ENCODE data around the gene SYVN1. TPM values are rescaled to one million over a fixed set of nuclear protein-coding genes. Genes with fewer than 3 reads are reported as not detected.
"Not testable (repeated sequence)": the region's sequence is repeated elsewhere in the genome, so short reads cannot be mapped to it uniquely, and the experiment has no call there.

SYVN1 gene
- total RNA-seq, 1 experiment from 2014 or later = 74.9 TPM

- Mint-ChIP-seq H3K9me3 (ENCODE audit: unreplicated experiment) (no peaks in the 10 kb centered on the region), H3K4me3 (ENCODE audit: unreplicated experiment) (peak within 1 kb of the TSS; percentile 99), H3K27ac (ENCODE audit: low read depth, unreplicated experiment) (peak within 1 kb of the TSS; percentile 98), H3K36me3 (ENCODE audit: insufficient read depth, unreplicated experiment) (peaks cover 72% of the 10 kb centered on the region), H3K4me1 (ENCODE audit: insufficient read depth, unreplicated experiment) (peaks cover 11% of the 10 kb centered on the region), H3K27me3 (ENCODE audit: insufficient read depth, unreplicated experiment) (no peaks in the 10 kb centered on the region)
- POLR2A ChIA-PET = interaction anchor here (0.6 to 8.8 kb wide), 45 partner anchors 10 to 881 kb away, joined by 3 to 138 read pairs (median 4); partner anchors contain the start of genes ARL2, ATG2A, BANF1 and CAPN1
- TSS peak; percentile 67 for BruUV-seq (replicated peaks)
- intact Hi-C loops (cut with micrococcal nuclease) = no loop called here
- TF ChIP-seq CTCF (IDR thresholded peaks at IDR 0.05; ENCODE audit: unreplicated experiment) = no peak
- CTCF ChIA-PET = interaction anchor here (0.6 to 2.8 kb wide), 8 partner anchors 9 to 274 kb away, joined by 3 to 19 read pairs (median 4); partner anchors contain the start of genes CAPN1, SAC3D1, SNX15 and TM7SF2
- peak; percentile 96 for DNase-seq (ENCODE audit: unreplicated experiment)
Observed at GRCh38 chr11:65121865-65122696, 12.2 kb downstream of the SYVN1 start, which contains the start of the genes FAU and MRPL49. Gene FAU (minus strand): TSS chr11:65122134. CDS start chr11:65121813, 321 bp downstream. Gene MRPL49 (plus strand): TSS chr11:65122321. CDS start chr11:65122347, 26 bp downstream.

GRCh38 chr11:65121447-65121864 lies 12.9 kb downstream of the SYVN1 start:
- Mint-ChIP-seq H3K27ac (ENCODE audit: low read depth, unreplicated experiment) (peak overlapping the region; percentile 98), H3K4me1 (ENCODE audit: insufficient read depth, unreplicated experiment) (peaks cover 11% of the 10 kb centered on the region), H3K36me3 (ENCODE audit: insufficient read depth, unreplicated experiment) (peaks cover 66% of the 10 kb centered on the region), H3K27me3 (ENCODE audit: insufficient read depth, unreplicated experiment) (no peaks in the 10 kb centered on the region), H3K9me3 (ENCODE audit: unreplicated experiment) (no peaks in the 10 kb centered on the region), H3K4me3 (ENCODE audit: unreplicated experiment) (peak overlapping the region; percentile 99)
- no peak for DNase-seq (ENCODE audit: unreplicated experiment)
- POLR2A ChIA-PET = interaction anchor here (0.6 to 8.8 kb wide), 40 partner anchors 10 to 881 kb away, joined by 3 to 138 read pairs (median 4); partner anchors contain the start of genes ARL2, ATG2A, BANF1 and CAPN1
- intact Hi-C loops (cut with micrococcal nuclease) = no loop called here
- BruUV-seq (replicated peaks) = TSS peak; percentile 65
- CTCF ChIA-PET = interaction anchor here (0.6 to 2.8 kb wide), 10 partner anchors 9 to 433 kb away, joined by 3 to 19 read pairs (median 4); partner anchors contain the start of genes CAPN1, SAC3D1, SNX15 and TM7SF2
- no peak for TF ChIP-seq CTCF (IDR thresholded peaks at IDR 0.05; ENCODE audit: unreplicated experiment)

DNA sequence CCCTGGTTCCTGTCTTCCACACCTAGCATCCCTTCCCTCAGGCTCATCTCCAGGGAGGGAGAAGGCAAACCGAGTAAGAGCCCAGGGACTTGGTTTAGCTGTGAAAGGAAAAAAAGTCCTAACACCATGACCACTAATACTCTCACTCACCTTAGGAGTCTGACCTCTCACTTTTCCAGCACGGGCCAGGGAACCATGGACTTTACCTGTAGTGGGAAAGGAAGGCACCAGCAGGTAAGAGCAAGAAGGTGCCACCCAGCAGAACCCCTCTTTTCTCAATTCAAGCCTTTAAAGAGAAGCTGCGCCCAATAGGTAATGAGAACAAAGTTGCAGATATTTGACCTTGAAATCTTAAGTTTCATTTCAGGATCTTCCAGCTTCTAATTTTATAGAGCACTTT lies 13.5 kb downstream of the SYVN1 start:
- DNase-seq (ENCODE audit: unreplicated experiment) = no peak
- Mint-ChIP-seq H3K4me1 (ENCODE audit: insufficient read depth, unreplicated experiment) (peaks cover 11% of the 10 kb centered on the region), H3K9me3 (ENCODE audit: unreplicated experiment) (no peaks in the 10 kb centered on the region), H3K27ac (ENCODE audit: low read depth, unreplicated experiment) (peak overlapping the region; percentile 98), H3K27me3 (ENCODE audit: insufficient read depth, unreplicated experiment) (no peaks in the 10 kb centered on the region), H3K4me3 (ENCODE audit: unreplicated experiment) (peak overlapping the region; percentile 99), H3K36me3 (ENCODE audit: insufficient read depth, unreplicated experiment) (peaks cover 66% of the 10 kb centered on the region)
- BruUV-seq (replicated peaks) = no TSS peak
- no peak for TF ChIP-seq CTCF (IDR thresholded peaks at IDR 0.05; ENCODE audit: unreplicated experiment)
- ChIA-PET POLR2A (interaction anchor here (0.6 to 8.8 kb wide), 16 partner anchors 9 to 432 kb away, joined by 3 to 138 read pairs (median 5); partner anchors contain the start of genes CAPN1, POLA2, SYVN1 and TM7SF2), CTCF (interaction anchor here (0.8 to 2.8 kb wide), 6 partner anchors 9 to 432 kb away, joined by 3 to 19 read pairs (median 3); partner anchors contain the start of genes CAPN1, SNX15 and TM7SF2)
- intact Hi-C loops (cut with micrococcal nuclease) = no loop called here

GRCh38 chr11:65119670-65119995 lies 14.7 kb downstream of the SYVN1 start:
- Mint-ChIP-seq H3K36me3 (ENCODE audit: insufficient read depth, unreplicated experiment) (peaks cover 67% of the 10 kb centered on the region), H3K4me1 (ENCODE audit: insufficient read depth, unreplicated experiment) (peaks cover 11% of the 10 kb centered on the region), H3K9me3 (ENCODE audit: unreplicated experiment) (no peaks in the 10 kb centered on the region), H3K27me3 (ENCODE audit: insufficient read depth, unreplicated experiment) (no peaks in the 10 kb centered on the region), H3K4me3 (ENCODE audit: unreplicated experiment) (no peak overlapping the region), H3K27ac (ENCODE audit: low read depth, unreplicated experiment) (no peak overlapping the region)
- BruUV-seq (replicated peaks) = no TSS peak
- ChIA-PET POLR2A (interaction anchor here (1.1 to 8.8 kb wide), 5 partner anchors 8 to 93 kb away, joined by 3 to 138 read pairs (median 10); partner anchors contain the start of genes CAPN1, SNX15, SYVN1 and TM7SF2), CTCF (interaction anchor here (0.8 to 1.6 kb wide), 3 partner anchors 106 to 335 kb away, joined by 3 to 5 read pairs (median 4); partner anchors contain the start of gene ARL2)
- no peak for TF ChIP-seq CTCF (IDR thresholded peaks at IDR 0.05; ENCODE audit: unreplicated experiment)
- intact Hi-C loops (cut with micrococcal nuclease) = loop anchor here (10.0 kb wide), 1 partner anchor 205 kb away; the partner anchor contains the start of gene ATG2A
- DNase-seq (ENCODE audit: unreplicated experiment) = no peak

- peaks cover 11% of the 10 kb centered on the region for H3K4me1 Mint-ChIP-seq (ENCODE audit: insufficient read depth, unreplicated experiment)
- H3K36me3 Mint-ChIP-seq (ENCODE audit: insufficient read depth, unreplicated experiment) = peaks cover 61% of the 10 kb centered on the region
- DNase-seq (ENCODE audit: unreplicated experiment); H3K27ac Mint-ChIP-seq (ENCODE audit: low read depth, unreplicated experiment); H3K27me3 Mint-ChIP-seq (ENCODE audit: insufficient read depth, unreplicated experiment); H3K9me3 Mint-ChIP-seq (ENCODE audit: unreplicated experiment); BruUV-seq (replicated peaks); H3K4me3 Mint-ChIP-seq (ENCODE audit: unreplicated experiment): not testable (repeated sequence)
- ChIA-PET POLR2A (interaction anchor here (2.5 to 8.8 kb wide), 6 partner anchors 12 to 104 kb away, joined by 9 to 122 read pairs (median 18); partner anchors contain the start of genes ARL2, CAPN1, SNX15 and SYVN1), CTCF (interaction anchor here (0.6 to 2.6 kb wide), 10 partner anchors 22 to 392 kb away, joined by 3 to 12 read pairs (median 4); partner anchors contain the start of genes ARL2 and CDC42BPG)
- intact Hi-C loops (cut with micrococcal nuclease) = loop anchor here (10.0 kb wide), 1 partner anchor 204 kb away; the partner anchor contains the start of gene ATG2A
Observed at GRCh38 chr11:65118891-65119669, 15.2 kb downstream of the SYVN1 start.
